ENCODE data around the gene MTERF2.

Gene MTERF2

DNA sequence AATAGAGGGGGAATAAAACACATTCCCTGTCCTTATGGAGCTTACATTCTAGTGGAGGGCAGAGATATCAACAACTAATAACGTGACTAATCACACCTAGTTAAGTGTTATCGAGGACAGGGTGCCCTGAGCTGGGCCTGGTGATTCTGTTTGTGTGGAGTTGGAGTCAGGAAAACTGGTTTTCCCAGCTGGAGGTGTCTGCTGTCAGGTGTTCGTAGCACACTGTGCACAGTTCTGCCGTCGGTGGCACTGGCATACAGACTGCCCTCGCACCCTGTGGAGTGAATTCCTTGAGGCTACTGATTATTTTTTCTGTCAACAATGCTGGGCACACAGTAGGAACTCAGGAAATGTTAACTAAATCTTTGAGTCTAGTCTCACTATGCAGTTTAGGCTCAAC is 900 bp upstream of the MTERF2 start:
- DNase-seq: no peak

DNA sequence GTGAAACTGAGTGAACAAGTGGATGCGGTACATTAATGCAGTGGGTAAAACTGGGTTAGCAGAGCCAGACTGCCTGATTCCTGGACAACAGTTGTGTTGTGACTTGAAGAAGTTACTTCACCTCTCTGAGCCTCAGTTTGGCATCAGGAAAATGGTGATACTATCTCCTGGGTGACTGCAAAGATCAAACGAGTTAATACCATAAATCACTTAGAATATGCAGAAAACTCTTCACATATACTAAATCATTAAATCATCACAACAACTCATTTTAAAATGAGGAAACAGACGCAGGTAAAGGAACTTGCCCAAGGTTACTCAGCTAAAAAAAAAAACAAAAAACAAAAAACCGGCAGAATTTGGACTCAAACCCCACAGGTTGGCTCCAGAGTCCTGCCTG is 811 bp downstream of the MTERF2 start:
- DNase-seq: no peak

DNA sequence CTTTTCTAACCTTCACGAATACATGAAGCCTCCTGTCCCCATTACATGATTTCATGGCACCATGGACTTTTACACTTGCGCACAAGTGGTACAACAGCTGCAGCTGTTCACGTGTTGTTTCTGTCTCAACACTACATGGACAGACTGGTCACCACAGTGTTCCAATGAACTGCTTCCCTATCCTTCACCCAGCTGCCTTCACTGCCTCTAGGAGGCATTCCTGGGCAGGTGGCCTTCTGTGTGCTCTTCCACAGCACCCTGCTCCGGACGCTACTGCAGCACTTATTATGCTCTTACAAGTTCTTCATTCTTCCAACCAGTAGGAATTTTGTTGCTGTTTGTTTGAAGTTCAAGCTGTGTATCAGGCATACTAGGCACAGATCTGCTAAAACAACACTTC is 1.5 kb downstream of the MTERF2 start:
- DNase-seq: no peak

DNA sequence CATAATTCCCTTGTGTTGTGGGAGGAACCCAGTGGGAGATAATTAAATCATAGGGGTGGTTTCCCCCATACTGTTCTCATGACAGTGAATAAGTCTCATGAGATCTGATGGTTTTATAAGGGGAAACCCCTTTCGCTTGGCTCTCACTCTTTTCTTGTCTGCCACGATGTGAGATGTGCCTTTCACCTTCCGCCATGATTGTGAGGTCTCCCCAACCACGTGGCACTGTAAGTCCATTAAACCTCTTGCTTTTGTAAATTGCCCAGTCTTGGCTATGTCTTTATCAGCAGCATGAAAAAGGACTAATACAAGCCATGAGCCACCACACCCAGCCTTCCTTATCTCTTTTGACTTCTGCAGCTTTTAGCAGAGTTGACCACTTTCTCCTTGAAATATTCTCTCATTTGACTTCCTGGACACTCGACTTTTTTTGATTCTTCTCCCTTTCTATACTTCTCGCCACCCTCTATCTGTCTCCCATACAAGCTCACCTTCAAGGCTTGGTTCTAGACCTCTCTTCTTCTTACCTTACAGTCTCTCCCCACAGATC is 2.3 kb downstream of the MTERF2 start:
- peak; percentile 27 for DNase-seq

DNA sequence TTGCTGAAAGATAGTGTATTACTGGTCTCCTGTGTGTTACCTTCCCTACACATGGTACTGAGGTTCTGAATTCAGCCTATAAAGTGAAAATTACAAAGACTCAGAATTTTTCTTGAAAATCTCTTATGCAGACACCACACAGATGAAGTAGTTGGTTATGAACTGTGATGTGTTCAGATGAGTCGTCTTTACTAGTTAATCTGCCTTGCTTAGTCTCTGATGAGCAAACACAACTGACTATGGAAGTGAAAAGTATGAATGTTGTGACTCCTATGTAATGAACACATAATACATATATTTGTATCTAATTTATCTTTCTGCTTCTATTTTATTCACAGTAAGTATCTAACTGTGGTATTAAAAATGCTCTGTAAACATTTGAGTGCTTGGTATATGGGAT is 4.7 kb downstream of the MTERF2 start:
- no peak for DNase-seq

DNA sequence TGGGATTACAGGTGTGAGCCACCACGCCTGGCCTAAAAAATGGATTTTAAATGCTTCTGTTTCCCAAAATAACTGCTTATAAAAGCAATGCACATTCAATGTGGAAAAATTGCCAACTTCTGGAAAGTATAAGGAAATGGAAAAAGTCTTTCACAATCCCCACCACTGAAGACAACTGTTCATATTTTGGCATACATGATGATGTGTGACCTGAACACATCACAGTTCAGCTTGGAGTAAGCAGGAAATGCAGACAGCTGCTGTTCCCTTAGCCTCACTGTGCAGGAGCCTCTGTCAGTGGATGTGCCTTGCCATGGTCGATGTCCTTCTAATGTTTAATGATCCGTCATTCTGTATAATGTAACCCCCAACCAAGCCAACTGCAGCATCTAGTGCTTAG is 5.2 kb downstream of the MTERF2 start:
- DNase-seq: no peak

DNA sequence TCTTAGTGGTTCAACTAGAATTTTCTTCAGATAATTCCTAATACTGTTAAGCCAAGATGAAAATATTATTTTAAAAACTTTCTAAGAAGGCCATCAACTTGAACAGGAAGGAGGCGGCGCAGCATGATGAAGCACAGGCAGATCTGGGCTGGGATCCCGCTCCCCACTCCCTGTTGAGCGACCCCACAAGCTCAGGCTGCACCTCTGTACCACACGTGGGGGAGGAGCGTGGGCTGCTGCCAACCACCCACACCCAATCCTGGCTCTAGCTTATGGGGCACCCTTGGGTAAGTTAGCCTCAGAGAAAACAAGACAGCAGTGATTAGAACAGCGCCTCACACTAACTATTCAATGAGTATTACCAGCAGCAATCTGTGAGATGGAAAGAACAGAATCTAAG is 6.0 kb downstream of the MTERF2 start:
- DNase-seq: no peak

DNA sequence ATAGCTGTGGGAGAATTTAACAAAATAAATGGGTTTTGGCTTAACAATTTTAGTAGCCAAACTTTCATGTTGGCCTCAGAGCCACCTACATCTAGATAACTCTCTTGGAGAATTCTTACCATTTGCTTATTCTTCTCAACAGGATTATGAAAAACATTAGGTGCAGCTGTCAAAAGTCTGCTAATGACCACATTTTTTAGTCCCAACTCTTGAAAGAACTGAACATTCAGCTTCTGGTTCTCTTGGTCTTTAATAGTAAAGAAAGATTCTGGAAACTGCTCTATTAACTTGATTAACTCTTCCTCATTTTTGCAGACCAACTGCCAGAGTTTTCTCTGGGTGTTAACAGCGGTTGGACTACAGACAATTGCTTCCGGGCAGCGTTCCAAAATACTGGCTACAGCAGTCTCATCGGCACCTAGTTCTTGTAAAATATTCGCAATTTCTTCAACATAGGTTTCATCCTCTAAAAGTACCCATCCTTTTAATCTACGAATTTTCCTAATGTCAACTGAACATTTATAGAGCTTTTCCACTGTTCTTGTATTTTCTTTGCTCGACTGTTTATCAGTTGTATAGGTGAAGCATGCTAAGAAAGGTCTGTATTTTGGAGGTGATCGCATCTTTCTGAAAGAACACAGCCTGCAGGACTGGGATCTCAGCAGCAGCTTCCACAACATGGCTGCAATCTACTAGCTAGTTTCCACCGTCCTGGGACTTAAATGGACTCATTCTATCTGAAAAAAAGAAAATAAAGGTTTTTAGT is 8.7 kb downstream of the MTERF2 start:
- DNase-seq: no peak

DNA sequence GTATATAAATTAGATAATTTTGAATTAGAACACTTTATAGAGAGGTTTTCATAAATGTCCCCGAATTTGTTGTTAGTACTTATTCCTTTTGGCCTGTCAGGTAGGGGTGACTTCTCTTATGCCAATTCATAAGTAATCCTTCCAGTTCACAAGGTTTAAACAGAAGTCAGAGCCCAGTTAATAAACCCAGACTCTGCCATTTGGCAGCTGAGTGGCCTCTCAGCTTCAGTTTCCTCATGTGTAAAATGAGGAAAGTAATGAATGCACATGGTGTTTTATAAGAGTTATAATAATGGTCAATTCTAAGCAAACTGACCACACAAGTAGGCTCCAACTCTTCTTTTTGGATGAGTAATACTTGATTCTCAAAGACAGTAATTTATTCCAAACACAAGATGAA is 10.3 kb downstream of the MTERF2 start:
- no peak for DNase-seq

DNA sequence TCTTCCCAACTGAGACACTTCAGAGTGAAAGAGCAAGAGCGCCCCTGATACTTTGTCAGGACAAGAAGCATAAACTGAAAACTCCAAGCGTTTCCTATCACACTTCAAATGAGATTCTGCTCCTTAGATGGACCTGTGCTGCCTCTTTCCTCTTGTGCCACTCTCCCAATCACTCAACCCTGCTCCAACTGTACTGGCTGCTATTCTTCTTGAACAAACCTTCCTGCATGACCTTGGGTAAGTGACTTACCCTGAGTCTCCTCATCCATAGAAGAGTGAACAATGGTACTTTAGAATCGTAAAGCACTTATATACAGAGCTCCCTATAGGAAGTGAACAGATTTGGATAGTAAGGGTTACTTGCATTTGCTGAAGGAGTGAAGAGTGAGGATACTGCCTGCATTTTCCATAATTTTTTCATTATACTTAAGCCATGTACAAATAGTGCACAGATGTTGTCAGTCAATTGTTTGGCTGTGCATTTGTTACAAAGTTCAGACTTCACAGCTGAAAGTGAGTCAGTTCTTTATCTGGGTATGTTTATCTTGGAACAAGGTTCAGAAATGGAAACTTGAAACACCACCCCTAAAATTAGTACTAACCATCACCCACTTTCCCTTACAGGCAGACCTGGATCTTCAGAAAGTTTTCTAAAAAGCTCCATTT is 10.8 kb downstream of the MTERF2 start:
- no peak for DNase-seq

DNA sequence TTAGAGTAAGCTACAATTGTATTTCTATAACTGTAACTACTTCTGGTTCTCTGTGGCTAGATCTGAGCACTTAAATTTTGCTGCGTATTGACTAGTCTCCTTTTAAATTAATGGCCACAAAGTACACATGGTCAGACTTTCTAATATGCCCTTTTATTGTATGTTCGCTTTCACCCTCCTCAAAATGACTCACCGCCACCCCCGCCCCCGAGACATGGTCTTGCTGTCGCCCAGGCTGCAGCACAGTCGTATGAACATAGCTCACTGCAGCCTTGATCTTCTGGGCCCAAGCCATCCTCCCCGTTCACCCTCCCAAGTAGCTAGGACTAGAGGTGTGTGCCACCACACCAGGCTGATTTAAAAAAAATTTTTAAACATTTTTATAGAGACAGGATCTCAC is 11.8 kb downstream of the MTERF2 start:
- DNase-seq: no peak

DNA sequence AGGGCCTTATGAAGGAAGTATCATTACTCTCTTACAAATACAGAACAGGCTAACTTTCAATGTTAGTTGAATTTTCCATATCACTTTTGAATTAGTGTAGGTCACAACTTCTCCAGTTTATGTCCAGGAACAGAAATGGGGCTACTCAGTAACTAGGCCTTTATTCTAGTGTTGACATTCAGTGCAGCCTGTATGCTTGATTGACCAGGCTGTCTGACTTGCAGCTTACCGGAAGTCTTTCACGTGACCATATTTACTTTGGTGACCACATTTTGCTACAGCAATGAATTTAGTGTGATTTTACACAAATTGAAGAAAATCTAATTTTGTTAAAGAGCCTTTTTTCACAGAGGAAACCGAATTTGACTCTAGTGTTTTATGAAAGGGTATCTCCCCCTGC is 12.4 kb downstream of the MTERF2 start:
- DNase-seq: no peak

DNA sequence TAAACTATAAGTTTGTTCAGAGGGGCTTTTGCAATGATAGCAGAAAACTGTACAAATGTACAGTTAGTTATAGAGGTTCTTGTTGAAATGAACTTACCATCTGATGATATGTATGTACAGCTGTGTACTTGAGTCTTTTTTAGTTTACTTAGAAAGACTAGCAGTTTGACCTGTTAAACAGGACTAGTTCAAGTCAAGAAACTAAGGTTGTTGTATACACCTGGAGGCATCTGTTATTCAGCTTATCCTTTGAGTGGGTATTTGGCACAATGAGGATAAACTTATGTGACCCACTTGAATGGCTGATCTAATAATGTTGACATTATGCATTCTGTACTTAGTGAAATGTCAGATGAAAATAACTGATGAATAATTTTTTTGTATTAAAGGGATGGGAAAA is 13.4 kb downstream of the MTERF2 start:
- DNase-seq: no peak

DNA sequence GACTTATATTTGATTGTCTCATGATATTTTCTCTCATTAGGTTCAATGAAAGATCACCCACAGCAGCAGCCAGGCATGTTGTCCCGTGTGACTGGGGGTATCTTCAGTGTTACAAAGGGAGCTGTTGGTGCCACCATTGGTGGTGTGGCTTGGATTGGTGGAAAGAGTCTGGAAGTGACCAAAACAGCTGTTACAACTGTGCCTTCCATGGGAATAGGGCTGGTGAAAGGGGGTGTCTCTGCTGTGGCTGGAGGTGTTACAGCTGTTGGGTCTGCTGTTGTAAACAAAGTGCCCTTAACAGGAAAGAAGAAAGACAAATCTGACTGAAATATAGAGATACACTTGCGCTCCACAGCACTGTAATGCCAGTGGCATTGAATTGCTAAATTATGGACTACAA is 15.9 kb downstream of the MTERF2 start:
- no peak for DNase-seq

DNA sequence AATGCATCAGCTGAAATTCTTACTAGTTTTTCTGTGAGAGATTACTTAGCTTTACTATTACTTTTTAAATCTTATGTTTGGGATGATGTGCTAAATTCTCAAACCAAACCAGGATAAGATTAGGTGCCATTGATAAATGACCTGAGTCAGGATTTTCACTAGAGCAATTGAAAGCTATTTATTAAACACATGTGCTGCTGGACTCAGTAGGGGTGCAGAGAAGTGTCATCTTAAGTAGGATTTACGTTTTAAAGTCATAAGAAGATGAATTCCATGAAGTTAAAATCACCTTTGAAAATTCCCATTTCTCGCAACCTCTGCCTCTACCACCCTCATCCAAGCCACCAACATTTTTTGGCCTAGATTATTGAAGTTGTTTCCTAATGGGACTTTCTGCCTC is 22.4 kb downstream of the MTERF2 start:
- DNase-seq: no peak

DNA sequence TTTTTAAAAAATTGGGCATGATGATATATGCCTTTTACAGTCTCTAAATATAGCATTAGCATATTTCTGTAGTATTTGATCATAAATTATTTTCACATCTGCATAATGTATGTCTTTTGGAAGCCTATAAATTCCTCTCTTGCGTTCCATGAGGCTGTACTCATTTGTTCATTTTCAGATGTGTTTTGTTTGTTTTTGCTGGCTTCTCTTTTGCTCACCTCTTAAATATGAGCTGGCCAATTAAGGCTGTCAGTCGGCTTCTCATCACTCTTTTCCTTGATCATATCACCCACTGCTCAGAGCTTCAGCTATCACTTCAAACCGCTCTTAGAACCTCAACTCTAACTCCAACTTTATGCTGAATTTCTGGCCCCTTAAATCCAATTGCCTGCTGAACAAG is 24.7 kb downstream of the MTERF2 start:
- DNase-seq: no peak

DNA sequence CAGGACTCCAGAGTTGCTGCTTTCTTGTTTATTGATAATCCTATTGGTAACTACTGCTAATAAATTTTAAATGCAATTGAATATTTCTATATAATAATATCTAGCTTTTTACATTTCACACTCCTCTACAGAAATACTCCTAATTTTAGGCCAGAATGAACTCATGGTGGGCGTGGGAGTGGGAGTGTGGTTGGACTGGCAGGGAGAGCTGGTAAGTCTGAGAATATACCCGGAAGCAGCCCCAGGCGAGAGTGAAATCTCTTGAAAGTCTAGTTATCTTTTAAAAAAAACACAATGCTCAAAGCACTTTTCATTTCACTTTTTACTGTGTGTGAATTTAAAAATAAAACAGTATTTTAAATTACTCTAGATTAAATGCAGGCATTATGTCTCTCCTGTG is 26.5 kb downstream of the MTERF2 start:
- DNase-seq: no peak

DNA sequence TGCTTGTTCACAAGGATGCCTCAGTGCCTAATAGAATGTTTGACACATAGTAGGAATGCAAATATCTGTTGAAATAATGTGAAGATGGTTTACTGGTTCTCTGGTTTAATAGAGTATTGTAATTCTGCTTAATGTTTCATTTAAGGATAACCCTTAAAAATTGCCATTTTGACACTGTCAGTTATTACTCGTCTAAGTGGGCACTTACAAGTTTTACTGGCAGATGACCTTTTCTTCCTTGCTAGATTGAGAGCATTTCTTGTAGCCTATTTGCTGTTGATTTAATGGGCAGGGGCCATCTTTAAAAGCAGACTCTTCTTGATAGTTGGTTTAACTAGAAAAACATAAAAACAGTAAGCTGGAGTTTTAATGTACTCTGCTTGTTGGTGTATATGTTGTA is 29.4 kb downstream of the MTERF2 start:
- no peak for DNase-seq

DNA sequence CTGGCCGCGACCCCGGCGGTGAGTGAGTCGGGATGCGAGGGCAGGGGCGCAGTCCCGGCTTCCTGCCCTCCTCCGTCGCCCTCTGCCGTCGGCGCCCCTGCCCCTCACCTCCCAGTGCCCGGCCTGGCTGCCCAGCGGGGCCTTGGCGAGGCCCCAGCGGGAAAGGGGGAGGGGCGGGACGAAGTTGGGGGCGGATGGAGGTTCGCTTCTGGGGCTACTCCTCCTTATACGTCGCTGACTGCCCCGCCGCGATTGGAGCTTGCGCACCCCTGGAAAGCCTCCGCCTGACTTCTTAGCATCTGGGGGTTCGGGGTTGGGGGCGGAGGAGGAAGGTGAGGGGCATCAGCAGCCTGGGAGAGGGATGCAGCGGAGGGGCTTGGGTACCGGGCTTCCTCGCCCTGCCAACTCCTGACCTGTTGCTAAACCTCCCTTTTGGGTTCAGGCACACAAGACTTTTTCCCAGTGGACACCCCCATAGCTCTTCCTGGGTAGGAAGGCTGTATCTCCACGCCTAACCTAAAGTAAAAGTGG is 30.8 kb downstream of the MTERF2 start:
- peak; percentile 56 for DNase-seq

DNA sequence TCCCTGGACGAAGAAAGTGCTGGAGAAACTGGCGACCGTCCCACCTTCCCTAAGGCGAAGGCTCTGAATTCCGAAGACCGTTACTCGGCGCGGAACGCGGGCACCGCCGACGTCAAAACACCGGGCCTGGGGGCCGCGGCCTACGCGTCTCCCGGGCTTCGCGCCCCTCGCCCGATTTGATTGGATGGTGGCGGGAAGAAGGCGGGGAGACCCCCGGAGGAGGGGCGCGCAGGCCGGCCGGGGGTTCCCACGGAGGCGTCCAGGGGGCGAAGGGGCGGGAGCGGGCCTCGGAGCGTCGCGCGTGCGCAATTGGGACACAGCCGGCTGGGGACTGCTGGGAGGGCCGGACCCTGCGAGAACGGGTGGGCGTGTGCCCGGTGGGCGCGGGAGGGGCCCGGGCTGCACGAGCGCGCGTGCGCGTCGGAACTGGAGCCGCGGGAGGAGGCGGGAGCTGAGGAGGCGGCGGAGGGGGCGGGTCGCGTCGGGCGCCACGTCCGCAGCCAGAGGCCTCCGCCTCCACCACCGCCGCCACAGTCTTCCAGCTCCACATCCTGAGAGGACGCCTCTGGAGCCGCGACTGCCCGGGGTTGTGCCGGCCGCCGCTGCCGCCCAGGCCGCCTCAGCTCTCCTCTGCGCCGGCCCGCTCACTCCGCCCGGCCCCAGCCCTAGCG is 31.4 kb downstream of the MTERF2 start, which contains the start of gene TMEM263:
TSS of gene TMEM263 (plus strand) at position 531 of the 671 bp plus-strand sequence. CDS start 11,210 bp downstream, outside the sequence.
- DNase-seq: peak; percentile 88

DNA sequence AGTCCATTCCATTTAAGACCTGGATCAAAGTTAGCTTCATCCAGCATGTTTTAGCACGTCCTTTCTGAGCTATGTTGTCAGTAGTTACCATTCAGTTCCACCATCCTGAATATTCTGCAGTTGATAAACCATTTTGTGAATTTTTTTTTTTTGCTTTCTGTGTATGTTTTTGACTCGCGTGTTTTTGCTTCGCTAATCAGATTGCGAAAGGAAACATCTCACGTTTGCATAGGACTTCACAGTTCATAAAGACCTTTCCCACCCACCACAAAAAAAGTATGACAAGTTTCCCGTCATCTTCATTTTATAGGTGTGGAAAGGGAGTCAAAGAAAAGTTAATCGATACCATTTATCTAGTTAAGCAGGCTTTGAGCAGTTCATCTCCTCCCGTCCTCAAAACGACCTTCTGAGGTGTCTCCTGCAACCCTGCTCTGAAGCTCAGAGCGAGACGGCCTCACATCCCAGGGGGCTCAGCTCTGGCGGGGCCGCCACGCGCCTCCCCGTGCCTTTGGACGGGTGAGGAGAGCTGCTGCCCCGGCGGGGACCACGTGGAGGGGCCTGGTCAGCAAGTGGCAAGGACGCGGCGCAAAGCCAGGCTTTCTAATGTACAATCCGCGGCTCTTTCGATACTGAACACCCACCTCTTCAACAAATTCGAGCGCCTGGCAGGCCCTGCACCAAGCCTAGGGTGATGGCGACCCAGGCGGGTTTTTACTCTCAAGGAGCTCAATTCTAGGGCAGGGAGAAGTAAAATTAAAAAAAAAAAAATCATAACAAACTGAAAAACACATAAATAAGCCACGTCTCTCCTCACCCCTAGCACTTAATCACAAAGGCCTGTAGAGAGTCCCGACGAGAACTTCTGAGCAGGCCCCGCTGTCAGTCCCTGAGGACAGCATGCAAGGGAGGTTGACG is 32.2 kb downstream of the MTERF2 start:
- DNase-seq: peak; percentile 7

Data from stimulated activated CD4-positive, alpha-beta T cell treated with anti-CD3 and anti-CD28 coated beads, Interleukin-4, amount 100 ng/mL, for 24 hours (primary cell).